NCI-H1048 (cell line): ENCODE data around the gene VAPA.

Experiments
- DNase-seq: peaks from one replicate; lab custom pipeline; 2025; lab: John Stamatoyannopoulos, UW

VAPA gene

GRCh38 chr18:9915291-9916076, 1.7 kb downstream of the VAPA start:
- DNase-seq: no peak

GRCh38 chr18:9916077-9916639, 2.3 kb downstream of the VAPA start:
- no peak for DNase-seq

GRCh38 chr18:9916808-9917207, 3.0 kb downstream of the VAPA start:
- DNase-seq: no peak

DNA sequence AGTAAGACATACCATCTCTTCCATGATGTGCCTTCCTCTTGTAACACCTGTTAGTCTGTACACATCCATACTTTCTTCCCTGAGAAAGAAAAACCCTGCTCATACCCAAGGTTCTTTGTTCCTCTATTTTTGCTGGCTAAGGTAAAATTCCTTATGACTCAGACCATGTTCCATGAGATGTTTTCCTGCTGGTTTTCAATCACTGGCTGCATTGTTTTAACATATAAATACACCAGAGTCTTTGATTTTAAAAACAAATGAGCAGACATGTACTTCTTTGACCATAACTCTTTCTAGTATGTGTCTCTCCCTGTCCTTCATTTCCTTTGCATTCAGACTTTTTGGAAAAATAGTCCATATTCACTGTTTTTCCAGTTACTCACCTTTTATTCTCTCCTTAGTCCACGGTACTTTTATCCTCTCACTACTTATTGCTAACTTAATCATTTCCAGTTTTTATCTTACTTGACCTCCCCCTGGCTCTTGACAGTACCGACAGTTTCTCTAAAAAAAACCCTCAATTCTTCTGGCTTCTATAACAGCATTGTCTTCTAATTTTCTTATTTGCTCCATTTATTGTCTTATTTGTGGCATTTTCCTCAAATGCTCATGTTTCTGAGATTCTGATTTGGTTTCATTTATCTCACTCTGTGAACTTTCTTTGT, 4.3 kb downstream of the VAPA start:
- no peak for DNase-seq

GRCh38 chr18:9919564-9920232, 5.9 kb downstream of the VAPA start:
- DNase-seq: no peak

GRCh38 chr18:9922592-9923311, 8.9 kb downstream of the VAPA start:
- no peak for DNase-seq

DNA sequence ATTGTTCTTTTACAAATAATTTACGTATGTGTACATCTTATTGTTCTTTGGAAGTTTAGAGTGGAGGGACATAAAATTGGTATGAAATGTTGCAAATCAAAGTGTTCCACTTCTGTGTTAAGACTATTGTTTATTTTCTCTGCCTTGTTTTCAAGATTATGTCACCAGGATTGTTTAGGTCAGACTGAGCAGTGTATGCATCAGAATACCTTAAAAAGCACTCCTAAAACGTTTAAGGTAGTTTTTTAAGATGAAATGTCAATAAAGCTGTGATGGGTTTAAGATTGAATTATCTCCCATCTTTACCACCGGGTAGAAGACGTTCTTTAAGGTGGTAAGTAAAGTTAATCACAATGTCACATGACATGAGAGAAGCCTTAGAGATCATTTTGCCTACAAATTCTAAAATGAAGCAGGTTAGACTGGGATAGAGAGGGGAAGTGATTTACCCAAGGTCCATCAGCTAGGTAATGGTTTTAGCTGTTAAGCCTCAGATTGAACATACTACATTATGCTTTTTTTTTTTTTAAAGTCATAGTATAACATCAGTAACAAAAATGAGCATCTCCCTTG, 10.6 kb downstream of the VAPA start:
- DNase-seq: no peak

DNA sequence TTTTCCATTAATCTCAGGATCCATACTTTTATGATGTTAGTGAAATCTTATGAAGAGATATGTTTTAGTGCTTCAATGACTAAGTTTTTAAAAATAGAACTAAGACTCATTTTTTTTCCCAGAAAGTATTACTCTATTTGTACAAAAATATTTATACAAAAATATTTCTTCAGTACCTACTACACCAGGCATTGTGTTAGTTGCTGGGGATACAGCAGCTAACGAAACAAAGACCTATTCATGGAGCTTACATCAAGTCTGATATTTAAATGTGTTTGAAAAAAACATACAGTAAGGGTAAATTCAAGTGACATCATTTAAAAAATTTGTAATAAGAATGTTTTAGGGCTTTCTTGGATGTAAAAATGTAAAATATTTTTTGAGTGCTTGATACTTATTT, 11.6 kb downstream of the VAPA start:
- DNase-seq: no peak

DNA sequence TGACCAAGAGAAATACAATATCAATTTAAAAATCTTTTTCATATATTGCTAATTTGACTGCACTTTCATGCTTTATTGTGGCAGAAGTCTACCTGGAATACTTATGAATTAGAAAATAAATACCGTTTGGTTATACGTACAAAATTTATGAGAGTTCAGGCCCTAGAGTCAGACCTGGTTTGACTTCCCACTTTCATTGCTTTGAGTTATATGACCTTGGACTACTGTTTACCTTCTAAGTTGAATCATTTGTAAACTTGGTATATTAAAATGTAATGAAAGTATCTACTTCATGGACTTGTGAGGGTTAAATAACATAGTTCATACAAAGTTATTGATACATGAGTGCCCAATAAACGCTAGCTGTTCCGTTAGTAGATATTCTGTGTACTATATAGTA, 12.0 kb downstream of the VAPA start:
- no peak for DNase-seq

DNA sequence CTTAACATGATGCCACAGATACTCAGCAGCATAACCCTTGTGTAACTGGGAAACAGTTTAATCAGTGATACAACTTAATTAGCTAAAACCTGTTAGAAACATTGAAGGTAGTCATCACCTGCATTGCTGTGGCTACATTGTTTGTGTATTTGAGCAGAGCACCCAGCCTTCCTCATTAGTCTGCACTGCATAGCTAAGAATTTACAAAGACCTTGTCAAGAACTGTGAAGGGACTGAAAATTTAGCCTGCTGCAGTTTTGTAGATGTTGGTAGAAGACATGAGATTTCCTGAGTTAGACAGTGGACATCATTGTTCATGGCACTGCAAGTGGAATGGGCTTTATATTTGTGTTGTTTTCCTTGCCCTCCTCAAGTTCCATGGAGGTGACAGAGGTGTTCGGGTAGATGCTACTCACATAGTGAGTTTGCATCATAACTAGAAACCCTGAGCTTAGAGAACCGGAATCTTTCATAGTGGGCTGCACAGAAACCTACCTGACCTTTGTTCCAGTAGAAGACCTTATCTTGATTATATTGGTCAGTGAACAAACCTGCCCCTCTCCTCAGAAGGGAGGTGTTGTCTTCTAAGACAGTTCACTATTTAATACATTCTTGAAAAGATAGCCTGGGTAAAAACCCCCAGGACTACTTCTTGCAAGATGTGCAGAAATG, 12.5 kb downstream of the VAPA start:
- DNase-seq: no peak

DNA sequence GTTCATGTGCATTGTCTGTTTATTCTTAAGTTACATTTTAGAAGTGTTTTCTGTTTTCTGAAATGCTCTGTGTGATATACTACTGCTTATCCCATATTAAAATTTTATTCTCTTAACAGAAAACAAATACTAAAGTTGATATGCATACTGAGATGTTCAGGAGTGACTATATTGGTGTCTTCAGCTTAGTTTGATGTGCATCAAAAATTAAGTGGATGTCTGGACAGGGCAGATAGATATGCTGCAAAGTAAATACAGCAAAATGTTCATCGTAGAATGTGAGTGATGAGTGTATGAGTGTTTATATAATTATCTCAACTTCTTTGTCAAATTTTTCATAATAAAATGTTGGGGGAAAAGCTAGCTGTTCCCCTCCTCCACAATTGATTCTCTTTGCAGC, 13.2 kb downstream of the VAPA start:
- no peak for DNase-seq

- no peak for DNase-seq
Measured at GRCh38 chr18:9927392-9928063, 13.7 kb downstream of the VAPA start.

DNA sequence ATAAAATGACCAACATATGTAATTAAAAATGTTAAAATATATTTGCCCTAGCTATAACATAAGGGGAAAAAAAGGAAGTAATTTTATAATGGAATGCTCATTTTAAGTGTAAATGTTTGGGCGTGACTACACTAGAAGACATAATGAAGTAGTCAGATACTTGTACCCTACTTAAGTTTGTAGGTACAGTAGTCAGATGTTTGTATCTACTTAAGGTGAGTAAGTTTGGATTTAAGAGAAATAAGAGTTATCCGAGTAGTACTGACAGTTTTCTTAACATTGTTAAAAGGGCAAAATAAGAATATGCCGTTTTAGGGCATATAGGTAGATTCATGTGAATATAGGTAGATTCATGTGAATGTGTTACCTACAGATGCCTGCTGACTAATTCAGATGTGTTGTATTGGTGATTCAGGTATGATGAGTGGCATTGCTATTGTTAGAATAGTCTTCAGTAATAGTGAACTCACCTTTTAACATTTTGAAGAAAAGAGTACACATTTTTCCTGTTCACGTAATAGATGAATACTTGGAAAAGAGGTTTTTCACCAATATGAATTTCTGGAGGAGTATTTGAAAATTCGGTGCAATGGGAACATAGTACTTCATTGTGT, 14.9 kb downstream of the VAPA start:
- no peak for DNase-seq

- DNase-seq: no peak
Measured at GRCh38 chr18:9930299-9930884, 16.6 kb downstream of the VAPA start.

DNA sequence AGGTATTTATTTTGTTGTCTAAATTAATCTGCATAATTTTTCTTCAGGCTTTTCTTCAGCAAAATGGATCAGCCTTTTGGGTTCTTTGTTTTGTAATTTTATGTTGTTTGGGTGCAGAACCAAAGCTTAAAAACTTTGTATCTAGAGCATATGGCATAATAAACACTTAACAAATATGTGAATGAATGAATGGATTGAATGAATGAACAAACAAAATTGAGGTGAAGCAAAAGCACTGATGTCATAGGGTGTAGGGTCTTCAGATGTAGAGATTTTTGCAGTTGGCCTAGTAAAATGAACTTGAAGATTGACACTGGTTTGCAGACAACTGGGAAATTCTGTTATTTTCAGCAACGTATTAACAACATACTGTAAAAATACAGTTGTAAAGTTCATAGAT, 17.3 kb downstream of the VAPA start:
- DNase-seq: no peak

DNA sequence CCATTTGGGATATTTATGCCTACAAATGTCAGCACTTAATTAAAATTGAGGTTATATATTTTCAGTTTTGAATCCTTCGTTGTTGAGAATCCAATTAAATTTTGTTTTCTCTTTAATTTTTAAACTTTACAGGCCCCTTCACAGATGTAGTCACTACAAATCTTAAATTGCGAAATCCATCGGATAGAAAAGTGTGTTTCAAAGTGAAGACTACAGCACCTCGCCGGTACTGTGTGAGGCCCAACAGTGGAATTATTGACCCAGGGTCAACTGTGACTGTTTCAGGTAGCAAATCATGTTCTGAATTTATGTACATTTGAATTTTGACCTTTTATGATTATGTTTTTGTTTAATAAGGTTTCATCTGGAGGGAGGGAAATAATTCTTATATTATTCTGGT, 17.9 kb downstream of the VAPA start:
- DNase-seq: no peak

- DNase-seq: no peak
Measured at GRCh38 chr18:9933865-9934264, 20.0 kb downstream of the VAPA start.

- no peak for DNase-seq
Measured at GRCh38 chr18:9934274-9934673, 20.5 kb downstream of the VAPA start.

GRCh38 chr18:9941103-9941502, 27.3 kb downstream of the VAPA start:
- DNase-seq: no peak

DNA sequence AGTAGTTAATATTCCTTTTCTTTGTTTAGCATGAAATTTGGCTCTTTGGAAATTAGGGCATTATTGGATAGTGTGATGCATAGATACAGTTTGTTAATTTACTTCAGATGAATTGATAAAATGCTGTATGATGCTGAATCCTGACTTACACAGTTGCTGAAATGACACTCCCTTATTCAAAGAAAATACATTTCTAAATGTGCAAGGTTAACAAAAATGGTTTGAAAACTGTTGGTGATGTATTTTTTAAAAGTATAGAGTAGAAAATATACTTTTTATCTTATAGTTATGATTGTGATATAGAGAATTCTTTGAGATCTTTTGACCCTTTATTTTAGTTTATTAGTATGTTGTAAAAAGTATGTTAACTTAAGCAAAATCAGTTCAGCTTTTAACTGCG, 27.8 kb downstream of the VAPA start:
- DNase-seq: no peak
